Mesenchymal stem cell (in vitro differentiated cells and primary cell): ENCODE data around the gene HABP4.

Source experiments
- DNase-seq: peaks from one replicate; pipeline ENCODE4 v3.0.0-alpha.2; 2013
- H2AFZ ChIP-seq: one replicate; pipeline ENCODE4 v1.6.1; 2013; ENCODE audit warnings: low read depth, mild to moderate bottlenecking, control low read depth, inconsistent platforms, low read length, moderate library complexity
- H2AK5ac ChIP-seq: 2 replicates; pipeline ENCODE4 v1.6.1; 2013; ENCODE audit warnings: low read length, moderate library complexity, mild to moderate bottlenecking, inconsistent platforms; ENCODE audit not compliant: severe bottlenecking
- H2BK120ac ChIP-seq: one replicate; pipeline ENCODE4 v1.6.1; 2013; ENCODE audit warnings: low read depth, mild to moderate bottlenecking, inconsistent platforms, low read length, moderate library complexity
- H2BK12ac ChIP-seq, 2 experiments: one replicate each; pipeline ENCODE4 v1.6.1; 2013; ENCODE audit warnings: inconsistent platforms in 2 of 2, low read length in 2 of 2, mild to moderate bottlenecking in 2 of 2, moderate library complexity in 2 of 2, control low read depth in 1 of 2
- H2BK15ac ChIP-seq: one replicate; pipeline ENCODE4 v1.6.1; 2013; ENCODE audit warnings: mild to moderate bottlenecking, low read depth, inconsistent platforms; ENCODE audit not compliant: poor library complexity, severe bottlenecking
- H2BK5ac ChIP-seq: 2 replicates; pipeline ENCODE4 v1.6.1; 2013; ENCODE audit warnings: low read depth, mild to moderate bottlenecking, low read length, control low read depth, inconsistent platforms; ENCODE audit not compliant: poor library complexity, severe bottlenecking
- H3K14ac ChIP-seq, 2 experiments: one replicate each; pipeline ENCODE4 v1.6.1; 2013; ENCODE audit warnings: inconsistent platforms in 2 of 2, low read length in 2 of 2, control low read depth in 1 of 2, mild to moderate bottlenecking in 1 of 2, moderate library complexity in 1 of 2
- H3K18ac ChIP-seq, 2 experiments: one replicate each; pipeline ENCODE4 v1.6.1; 2013; ENCODE audit warnings: inconsistent platforms in 2 of 2, low read length in 2 of 2, control low read depth in 1 of 2, low read depth in 1 of 2, mild to moderate bottlenecking in 1 of 2
- H3K23ac ChIP-seq, 2 experiments: one replicate each; pipeline ENCODE4 v1.6.1; 2013; ENCODE audit warnings: inconsistent platforms in 2 of 2, low read length in 2 of 2, mild to moderate bottlenecking in 2 of 2, moderate library complexity in 2 of 2, control low read depth in 1 of 2
- H3K27ac ChIP-seq: 2 replicates; pipeline ENCODE4 v1.5.1; 2013; ENCODE audit warnings: mild to moderate bottlenecking, moderate library complexity, low read length, control low read depth, inconsistent platforms; ENCODE audit not compliant: poor library complexity, severe bottlenecking
- H3K27me3 ChIP-seq, 2 experiments: 2 replicates each; pipeline versions ENCODE4 v1.6.1 to v1.7.0; 2013; ENCODE audit warnings: low read length in 2 of 2, mild to moderate bottlenecking in 2 of 2, moderate library complexity in 2 of 2, control low read depth in 1 of 2, inconsistent platforms in 1 of 2; ENCODE audit not compliant: control insufficient read depth in 1 of 2, insufficient read depth in 1 of 2
- H3K36me3 ChIP-seq, 2 experiments: 2 replicates each; pipeline versions ENCODE4 v1.6.1 to v1.7.0; 2013; ENCODE audit warnings: low read length in 2 of 2, control low read depth in 1 of 2, inconsistent platforms in 1 of 2, low read depth in 1 of 2, mild to moderate bottlenecking in 1 of 2; ENCODE audit not compliant: insufficient read depth in 2 of 2, control insufficient read depth in 1 of 2
- H3K4ac ChIP-seq, 2 experiments: one replicate each; pipeline ENCODE4 v1.6.1; 2013; ENCODE audit warnings: inconsistent platforms in 2 of 2, low read length in 2 of 2, mild to moderate bottlenecking in 2 of 2, moderate library complexity in 2 of 2, control low read depth in 1 of 2, low read depth in 1 of 2
- H3K4me1 ChIP-seq: 2 replicates; pipeline ENCODE4 v1.6.1; 2013; ENCODE audit warnings: low read depth, low read length, control low read depth; ENCODE audit not compliant: control insufficient read depth, insufficient read depth
- H3K4me2 ChIP-seq: 2 replicates; pipeline ENCODE4 v1.6.1; 2013; ENCODE audit warnings: low read length, mild to moderate bottlenecking, inconsistent platforms; ENCODE audit not compliant: poor library complexity, severe bottlenecking
- H3K4me3 ChIP-seq, 2 experiments: 2 replicates each; pipeline versions ENCODE4 v1.5.1 to v1.7.0; 2013; ENCODE audit warnings: low read length in 2 of 2, mild to moderate bottlenecking in 2 of 2, control low read depth in 1 of 2, low read depth in 1 of 2; ENCODE audit not compliant: insufficient read depth in 1 of 2
- H3K79me1 ChIP-seq: replicated peaks from 2 replicates; pipeline ENCODE4 v1.6.1; 2013; ENCODE audit warnings: mild to moderate bottlenecking, control low read depth, low read length, inconsistent platforms; ENCODE audit not compliant: poor library complexity, severe bottlenecking
- H3K9ac ChIP-seq: 2 replicates; pipeline ENCODE4 v1.7.0; 2013; ENCODE audit warnings: mild to moderate bottlenecking, low read length, moderate library complexity
- H3K9me3 ChIP-seq: 2 replicates; pipeline ENCODE4 v1.7.0; 2013; ENCODE audit warnings: mild to moderate bottlenecking, low read length; ENCODE audit not compliant: control insufficient read depth
- H4K8ac ChIP-seq: one replicate; pipeline ENCODE4 v1.6.1; 2013; ENCODE audit warnings: inconsistent platforms, mild to moderate bottlenecking, low read length, moderate library complexity
- H4K91ac ChIP-seq: one replicate; pipeline ENCODE4 v1.6.1; 2013; ENCODE audit warnings: mild to moderate bottlenecking, low read length, inconsistent platforms
- WGBS: methylation state at CpG from one replicate; pipeline ENCODE4 v1.1.7; 2013; ENCODE audit warnings: mixed read lengths; 5-methylcytosine and 5-hydroxymethylcytosine counted together

The HABP4 gene

DNA sequence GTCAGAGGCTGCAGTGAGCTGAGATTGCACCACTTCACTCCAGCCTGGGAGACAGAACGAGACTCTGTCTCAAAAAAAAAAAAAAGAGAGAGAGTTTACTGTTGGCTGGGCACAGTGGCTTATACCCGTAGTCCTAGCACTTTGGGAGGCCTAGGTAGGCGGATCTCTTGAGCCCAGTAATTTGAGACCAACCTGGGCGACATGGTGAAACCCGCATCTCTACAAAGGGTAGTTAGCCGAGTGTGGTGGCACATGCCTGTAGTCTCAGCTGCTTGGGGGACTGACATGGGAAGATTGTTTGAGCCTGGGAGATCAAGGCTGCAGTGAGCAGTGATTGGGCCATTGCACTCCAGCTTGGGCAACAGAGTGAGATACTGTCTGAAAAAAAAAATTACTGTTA, 12.6 kb downstream of the HABP4 start:
- H3K79me1 ChIP-seq: peaks cover 17% of the 10 kb centered on the region
- no peak overlapping the region for H3K9ac ChIP-seq
- no peak overlapping the region for H3K23ac ChIP-seq
- no peak overlapping the region for H3K14ac ChIP-seq
- no peaks in the 10 kb centered on the region for H3K9me3 ChIP-seq
- H3K4ac ChIP-seq: no peak overlapping the region
- no peak overlapping the region for H4K91ac ChIP-seq
- no peak overlapping the region for H2AK5ac ChIP-seq
- peaks cover 14 to 68% of the 10 kb centered on the region in 2 experiments for H3K36me3 ChIP-seq
- peaks cover 3% of the 10 kb centered on the region for H3K4me1 ChIP-seq
- no peak overlapping the region for H2BK5ac ChIP-seq
- H3K27me3 ChIP-seq: no peaks in the 10 kb centered on the region
- DNase-seq: no peak
- no peak overlapping the region for H3K18ac ChIP-seq
- WGBS: 97% methylated on average over 6 of the region's 6 CpGs
- H4K8ac ChIP-seq: no peak overlapping the region
- H2BK12ac ChIP-seq: no peak overlapping the region
- no peak overlapping the region for H3K4me3 ChIP-seq
- no peak overlapping the region for H3K4me2 ChIP-seq
- H3K27ac ChIP-seq: no peak overlapping the region
- H2AFZ ChIP-seq: no peak overlapping the region
- no peak overlapping the region for H2BK15ac ChIP-seq
- H2BK120ac ChIP-seq: no peak overlapping the region

DNA sequence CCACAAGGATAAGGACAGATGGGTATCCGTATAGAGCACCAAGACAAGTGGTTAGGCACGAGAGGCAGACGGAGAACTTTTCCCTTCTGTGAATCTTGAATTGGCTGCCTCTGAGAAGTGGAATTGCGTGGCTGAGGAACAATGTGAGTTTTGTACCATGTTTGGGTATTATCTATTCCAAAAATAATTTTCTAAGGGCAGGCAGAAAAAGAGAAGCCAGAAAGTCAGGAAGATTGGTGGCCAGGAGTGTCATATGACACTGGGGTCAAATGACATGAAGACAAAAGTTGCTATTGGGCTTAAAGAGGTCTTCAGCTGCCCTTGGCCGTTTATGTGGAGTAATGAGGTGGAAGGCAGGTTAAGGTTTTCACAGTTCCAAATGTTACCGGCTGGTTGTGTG, 14.5 kb downstream of the HABP4 start:
- Histone ChIP-seq H3K27ac (no peak overlapping the region), H2AK5ac (no peak overlapping the region), H2BK120ac (no peak overlapping the region), H3K27me3 (no peaks in the 10 kb centered on the region), H3K23ac (no peak overlapping the region), H3K18ac (no peak overlapping the region), H3K14ac (no peak overlapping the region), H3K4ac (no peak overlapping the region), H3K9ac (no peak overlapping the region), H3K4me1 (peaks cover 1% of the 10 kb centered on the region), H4K91ac (no peak overlapping the region), H3K4me3 (no peak overlapping the region), H2BK15ac (no peak overlapping the region), H2AFZ (no peak overlapping the region), H4K8ac (no peak overlapping the region), H3K9me3 (no peaks in the 10 kb centered on the region), H3K79me1 (peaks cover 17% of the 10 kb centered on the region), H3K36me3 (peaks cover 24 to 73% of the 10 kb centered on the region in 2 experiments), H2BK12ac (no peak overlapping the region), H3K4me2 (no peak overlapping the region), H2BK5ac (no peak overlapping the region)
- no peak for DNase-seq
- whole genome bisulfite sequencing: 99% methylated on average over 5 of the region's 6 CpGs

DNA sequence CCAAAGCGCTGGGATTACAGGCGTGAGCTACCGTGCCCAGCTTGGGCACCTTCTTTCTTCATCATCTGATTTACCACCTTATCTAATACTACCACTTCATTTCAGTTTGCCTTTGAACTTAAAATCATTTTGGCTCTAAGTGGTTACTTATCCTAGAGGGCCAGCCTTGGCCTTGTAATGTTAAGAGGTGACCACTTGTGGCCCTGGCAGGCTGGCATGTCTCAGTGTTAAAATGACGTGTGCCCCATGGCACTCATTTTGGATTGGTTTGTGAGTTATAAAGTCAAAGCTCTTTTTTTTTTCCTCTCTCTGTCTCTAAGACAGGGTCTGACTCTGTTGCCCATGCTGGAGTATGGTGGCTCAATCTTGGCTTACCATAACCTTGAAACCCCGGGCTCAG, 17.8 kb downstream of the HABP4 start:
- Histone ChIP-seq H2BK5ac (no peak overlapping the region), H3K4ac (no peak overlapping the region)

DNA sequence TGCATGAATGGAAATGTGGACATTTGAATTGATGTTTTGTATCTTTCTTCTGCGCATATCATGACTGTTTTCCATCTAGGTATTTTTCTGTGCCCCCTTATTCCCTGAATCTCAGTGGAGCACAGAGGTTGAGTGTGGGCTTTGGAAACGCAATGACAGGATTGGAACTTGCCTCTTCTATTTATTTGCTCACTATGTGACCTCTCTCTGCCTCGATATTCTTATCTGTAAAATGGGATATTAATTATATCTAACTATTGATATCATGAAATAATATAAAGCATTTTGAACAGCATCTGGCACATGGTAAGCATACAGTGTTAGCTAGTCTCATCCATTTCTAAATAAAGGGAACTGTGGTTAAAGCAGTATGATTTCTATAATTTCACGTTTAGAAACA, 26.0 kb downstream of the HABP4 start:
- Histone ChIP-seq H3K9ac (no peak overlapping the region), H3K27me3 (no peaks in the 10 kb centered on the region)

More for the DNA sequence above, 17.8 kb downstream of the HABP4 start:
- Histone ChIP-seq H2AFZ (no peak overlapping the region), H3K9me3 (no peaks in the 10 kb centered on the region), H3K27me3 (no peaks in the 10 kb centered on the region), H2BK120ac (no peak overlapping the region), H3K14ac (no peak overlapping the region), H2BK15ac (no peak overlapping the region), H4K91ac (no peak overlapping the region), H2BK12ac (no peak overlapping the region), H3K4me3 (no peak overlapping the region), H3K18ac (no peak overlapping the region), H3K36me3 (peaks cover 46 to 88% of the 10 kb centered on the region in 2 experiments), H3K79me1 (peaks cover 20% of the 10 kb centered on the region), H3K27ac (no peak overlapping the region), H3K4me2 (no peak overlapping the region), H3K23ac (no peak overlapping the region), H3K9ac (no peak overlapping the region), H3K4me1 (peaks cover 1% of the 10 kb centered on the region), H4K8ac (no peak overlapping the region), H2AK5ac (no peak overlapping the region)
- DNase-seq: no peak
- WGBS: over 99% methylated on average over 5 of the region's 5 CpGs

More for the DNA sequence above, 26.0 kb downstream of the HABP4 start:
- H2BK120ac ChIP-seq: no peak overlapping the region
- no peak overlapping the region for H3K4me3 ChIP-seq
- no peak overlapping the region for H3K4ac ChIP-seq
- no peak overlapping the region for H2BK15ac ChIP-seq
- no peak overlapping the region for H2BK5ac ChIP-seq
- H2AFZ ChIP-seq: no peak overlapping the region
- H4K8ac ChIP-seq: no peak overlapping the region
- no peak overlapping the region for H2BK12ac ChIP-seq
- H3K18ac ChIP-seq: no peak overlapping the region
- H3K14ac ChIP-seq: no peak overlapping the region
- no peak overlapping the region for H2AK5ac ChIP-seq
- DNase-seq: no peak
- H4K91ac ChIP-seq: no peak overlapping the region
- H3K27ac ChIP-seq: no peak overlapping the region
- H3K23ac ChIP-seq: no peak overlapping the region
- H3K36me3 ChIP-seq: peaks cover 28 to 73% of the 10 kb centered on the region in 2 experiments
- H3K4me1 ChIP-seq: no peaks in the 10 kb centered on the region
- no peaks in the 10 kb centered on the region for H3K9me3 ChIP-seq
- 100% methylated on average over 1 of the region's 4 CpGs for WGBS
- peaks cover 19% of the 10 kb centered on the region for H3K79me1 ChIP-seq
- H3K4me2 ChIP-seq: no peak overlapping the region
